ENCODE data around the gene HACD3. TPM values are rescaled to one million over a fixed set of nuclear protein-coding genes. Genes with fewer than 3 reads are reported as not detected.

HACD3 gene
- 10 to 100 TPM; 37.5 to 38.6 TPM for total RNA-seq
- polyA plus RNA-seq (ENCODE audit: insufficient read depth, low read depth, low replicate concordance): 70.6 TPM
- long read RNA-seq, donor 1, transcript HACD3-201 (11 exons, 3,228 nt): major isoform, 44 of 68 reads
- long read RNA-seq, donor 1, partial matches to known transcripts: 0 of 68 reads
- long read RNA-seq, donor 1, other reads (novel, unspliced or antisense): 24 of 68 reads
- long read RNA-seq, donor 2, transcript HACD3-201 (11 exons, 3,228 nt): major isoform, 34 of 34 reads
- long read RNA-seq, donor 2, partial matches to known transcripts: 0 of 34 reads
- long read RNA-seq, donor 2, other reads (novel, unspliced or antisense): 0 of 34 reads

GRCh38 chr15:65530318-65531111, at the start of gene HACD3:
Gene HACD3, plus strand, starts transcription at chr15:65530463. Its CDS starts 169 bp downstream, at chr15:65530632.
- DNase-seq: peak; percentile 85
- Histone ChIP-seq H3K36me3 (ENCODE audit: low read depth, missing control alignments) (no peaks in the 10 kb centered on the region), H3K4me3 (peak within 1 kb of the TSS; percentile 72 to 74), H3K27ac (peak within 1 kb of the TSS; percentile 68 to 83), H3K4me1 (no peaks in the 10 kb centered on the region), H3K9me3 (no peaks in the 10 kb centered on the region), H3K27me3 (no peaks in the 10 kb centered on the region)
- no peak for TF ChIP-seq CTCF (IDR thresholded peaks at IDR 0.05)
- no peak for TF ChIP-seq POLR2A (IDR thresholded peaks at IDR 0.05)
- intact Hi-C loops (cut with DNase I; ENCODE audit: low total_unique reads): no loop called here
- WGBS, 2 donors: 0% methylated on average over 12 to 58 of the region's 88 CpGs

- no peak for TF ChIP-seq CTCF (IDR thresholded peaks at IDR 0.05)
- Histone ChIP-seq H3K36me3 (ENCODE audit: low read depth, missing control alignments) (no peaks in the 10 kb centered on the region), H3K27ac (no peak overlapping the region), H3K4me1 (no peaks in the 10 kb centered on the region), H3K27me3 (no peaks in the 10 kb centered on the region), H3K4me3 (no peak overlapping the region), H3K9me3 (no peaks in the 10 kb centered on the region)
- intact Hi-C loops (cut with DNase I; ENCODE audit: low total_unique reads): no loop called here
- WGBS, 2 donors: 88 to 96% methylated on average over 4 of the region's 4 CpGs
- no peak for DNase-seq
Measured at GRCh38 chr15:65484876-65485275, 45.4 kb upstream of the HACD3 start.

DNA sequence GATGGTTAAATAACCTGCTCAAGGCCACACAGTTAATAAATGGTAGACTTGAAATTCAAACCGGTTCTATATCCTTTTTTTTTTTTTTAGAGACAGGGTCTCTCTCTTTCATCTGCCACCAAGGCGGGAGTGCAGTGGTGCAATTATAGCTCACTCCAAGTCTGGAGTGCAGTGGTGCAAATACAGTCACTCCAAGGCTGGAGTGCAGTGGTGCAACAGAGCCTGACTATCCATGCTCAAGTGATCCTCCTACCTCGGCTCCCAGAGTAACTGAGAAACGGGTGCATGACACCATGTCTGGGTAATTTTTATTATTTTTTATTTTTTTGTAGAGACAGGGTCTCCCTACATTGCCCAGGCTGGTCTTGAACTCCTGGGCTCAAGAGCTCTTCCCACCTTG, 36.2 kb upstream of the HACD3 start:
- Histone ChIP-seq H3K27ac (no peak overlapping the region), H3K4me1 (no peaks in the 10 kb centered on the region), H3K9me3 (no peaks in the 10 kb centered on the region), H3K4me3 (no peak overlapping the region), H3K36me3 (ENCODE audit: low read depth, missing control alignments) (no peaks in the 10 kb centered on the region), H3K27me3 (no peaks in the 10 kb centered on the region)
- intact Hi-C loops (cut with DNase I; ENCODE audit: low total_unique reads): no loop called here
- TF ChIP-seq CTCF (IDR thresholded peaks at IDR 0.05): no peak
- no peak for TF ChIP-seq POLR2A (IDR thresholded peaks at IDR 0.05)
- DNase-seq: no peak
- 69 to 83% methylated on average over 3 to 4 of the region's 4 CpGs for WGBS, 2 donors

DNA sequence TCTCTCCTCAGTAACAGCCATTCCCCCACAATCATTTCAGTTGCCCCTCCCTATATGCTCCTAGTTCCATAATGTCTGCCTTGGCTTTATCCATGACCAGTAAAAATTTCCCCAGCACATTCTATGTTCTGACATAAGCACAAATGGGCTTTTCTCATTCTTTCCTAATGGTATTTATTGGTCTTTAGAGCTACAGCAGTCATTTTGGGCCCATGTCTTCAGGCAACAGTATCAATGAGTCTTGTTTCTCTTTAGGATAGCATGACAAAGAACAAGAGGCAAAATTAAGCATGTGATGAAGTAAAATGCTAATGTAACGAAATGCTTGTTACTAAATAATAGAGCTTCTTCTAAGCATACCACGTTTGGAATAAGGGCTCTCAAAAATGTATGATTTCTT, 20.9 kb upstream of the HACD3 start:
- intact Hi-C loops (cut with DNase I; ENCODE audit: low total_unique reads): no loop called here
- no peak for TF ChIP-seq POLR2A (IDR thresholded peaks at IDR 0.05)
- DNase-seq: no peak
- H3K4me3 ChIP-seq: no peak overlapping the region
- H3K27ac ChIP-seq: no peak overlapping the region
- H3K36me3 ChIP-seq (ENCODE audit: low read depth, missing control alignments): peaks cover 3% of the 10 kb centered on the region
- no peaks in the 10 kb centered on the region for H3K9me3 ChIP-seq
- WGBS, 2 donors: 75 to 83% methylated on average over 2 of the region's 2 CpGs
- no peaks in the 10 kb centered on the region for H3K27me3 ChIP-seq
- H3K4me1 ChIP-seq: peaks cover 14% of the 10 kb centered on the region

GRCh38 chr15:65512189-65512588, 18.1 kb upstream of the HACD3 start:
- WGBS, 2 donors: 47 to 55% methylated on average over 5 of the region's 5 CpGs
- Histone ChIP-seq H3K4me3 (no peak overlapping the region), H3K27ac (peak overlapping the region; percentile 9 to 81)

More at GRCh38 chr15:65512189-65512588, 18.1 kb upstream of the HACD3 start:
- TF ChIP-seq POLR2A (IDR thresholded peaks at IDR 0.05) (no peak), CTCF (IDR thresholded peaks at IDR 0.05) (no peak)
- Histone ChIP-seq H3K27me3 (no peaks in the 10 kb centered on the region), H3K36me3 (ENCODE audit: low read depth, missing control alignments) (peaks cover 3% of the 10 kb centered on the region), H3K4me1 (peaks cover 24% of the 10 kb centered on the region), H3K9me3 (no peaks in the 10 kb centered on the region)
- intact Hi-C loops (cut with DNase I; ENCODE audit: low total_unique reads): no loop called here
- DNase-seq: no peak

All from testis (tissue), 5 donors.